Measurements from ENCODE around the gene ATP8A2.

The ATP8A2 gene

DNA sequence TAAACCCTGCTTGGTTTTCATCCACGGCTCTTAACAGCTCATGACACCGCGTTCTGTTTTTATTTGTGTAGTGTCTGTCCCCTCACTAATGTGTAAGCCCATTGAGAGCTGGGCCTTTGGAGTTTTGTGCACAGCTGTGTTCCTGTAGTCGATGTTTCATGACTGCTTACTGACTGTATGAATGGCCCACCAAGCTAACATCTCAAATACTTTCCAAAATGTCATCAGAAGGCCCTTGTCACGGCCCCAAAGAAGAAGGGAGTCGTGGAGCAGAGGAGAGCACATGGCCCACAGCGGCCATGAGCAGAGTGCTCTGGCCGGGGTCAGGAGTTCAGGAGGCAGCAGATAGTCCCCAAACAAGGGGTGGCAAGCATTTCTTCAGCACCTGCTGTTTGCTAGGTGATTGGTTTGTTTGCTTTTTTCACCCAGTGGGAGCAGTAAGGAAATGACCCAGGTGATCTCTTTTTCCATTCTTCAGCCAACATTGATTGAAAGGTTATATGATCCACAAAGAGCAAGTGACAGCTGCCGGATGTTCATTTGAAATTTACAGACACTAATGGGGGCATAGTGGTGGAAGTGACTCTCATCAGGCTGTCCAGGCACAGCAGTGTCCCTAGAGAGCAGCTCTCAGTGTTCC is 315.2 kb downstream of the ATP8A2 start:
- Histone ChIP-seq H3K9me2 (replicated peaks; ENCODE audit: insufficient read depth, low read length) (no peaks in the 10 kb centered on the region), H3K79me2 (ENCODE audit: low read length) (no peaks in the 10 kb centered on the region), H3K9ac (ENCODE audit: low read length) (no peak overlapping the region), H3K9me3 (replicated peaks; ENCODE audit: insufficient read depth, low read length) (no peaks in the 10 kb centered on the region), H3K4me3 (ENCODE audit: low read length) (no peak overlapping the region), H3K36me3 (replicated peaks; ENCODE audit: insufficient read depth, low read length) (no peaks in the 10 kb centered on the region), H4K20me1 (ENCODE audit: insufficient read depth, low read length) (no peaks in the 10 kb centered on the region), H3K4me2 (ENCODE audit: low read depth, low read length) (no peak overlapping the region), H3K27me3 (replicated peaks; ENCODE audit: insufficient read depth, low read length) (no peaks in the 10 kb centered on the region), H2AFZ (ENCODE audit: low read length) (no peak overlapping the region), H3K27ac (ENCODE audit: low read length) (no peak overlapping the region), H3K4me1 (ENCODE audit: low read length) (no peaks in the 10 kb centered on the region), H3F3A (ENCODE audit: insufficient read depth, low read length) (no peaks in the 10 kb centered on the region)
- TF ChIP-seq EZH2phosphoT487 (IDR thresholded peaks at IDR 0.05; ENCODE audit: low read length) = no peak
- TF ChIP-seq, protein P1, sequence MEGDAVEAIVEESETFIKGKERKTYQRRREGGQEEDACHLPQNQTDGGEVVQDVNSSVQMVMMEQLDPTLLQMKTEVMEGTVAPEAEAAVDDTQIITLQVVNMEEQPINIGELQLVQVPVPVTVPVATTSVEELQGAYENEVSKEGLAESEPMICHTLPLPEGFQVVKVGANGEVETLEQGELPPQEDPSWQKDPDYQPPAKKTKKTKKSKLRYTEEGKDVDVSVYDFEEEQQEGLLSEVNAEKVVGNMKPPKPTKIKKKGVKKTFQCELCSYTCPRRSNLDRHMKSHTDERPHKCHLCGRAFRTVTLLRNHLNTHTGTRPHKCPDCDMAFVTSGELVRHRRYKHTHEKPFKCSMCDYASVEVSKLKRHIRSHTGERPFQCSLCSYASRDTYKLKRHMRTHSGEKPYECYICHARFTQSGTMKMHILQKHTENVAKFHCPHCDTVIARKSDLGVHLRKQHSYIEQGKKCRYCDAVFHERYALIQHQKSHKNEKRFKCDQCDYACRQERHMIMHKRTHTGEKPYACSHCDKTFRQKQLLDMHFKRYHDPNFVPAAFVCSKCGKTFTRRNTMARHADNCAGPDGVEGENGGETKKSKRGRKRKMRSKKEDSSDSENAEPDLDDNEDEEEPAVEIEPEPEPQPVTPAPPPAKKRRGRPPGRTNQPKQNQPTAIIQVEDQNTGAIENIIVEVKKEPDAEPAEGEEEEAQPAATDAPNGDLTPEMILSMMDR (IDR thresholded peaks at IDR 0.05; ENCODE audit: low read length) = no peak
- no peak for TF ChIP-seq EZH2 (optimal IDR thresholded peaks at IDR 0.05; ENCODE audit: low read depth, low read length)
- DNase-seq = no peak

DNA sequence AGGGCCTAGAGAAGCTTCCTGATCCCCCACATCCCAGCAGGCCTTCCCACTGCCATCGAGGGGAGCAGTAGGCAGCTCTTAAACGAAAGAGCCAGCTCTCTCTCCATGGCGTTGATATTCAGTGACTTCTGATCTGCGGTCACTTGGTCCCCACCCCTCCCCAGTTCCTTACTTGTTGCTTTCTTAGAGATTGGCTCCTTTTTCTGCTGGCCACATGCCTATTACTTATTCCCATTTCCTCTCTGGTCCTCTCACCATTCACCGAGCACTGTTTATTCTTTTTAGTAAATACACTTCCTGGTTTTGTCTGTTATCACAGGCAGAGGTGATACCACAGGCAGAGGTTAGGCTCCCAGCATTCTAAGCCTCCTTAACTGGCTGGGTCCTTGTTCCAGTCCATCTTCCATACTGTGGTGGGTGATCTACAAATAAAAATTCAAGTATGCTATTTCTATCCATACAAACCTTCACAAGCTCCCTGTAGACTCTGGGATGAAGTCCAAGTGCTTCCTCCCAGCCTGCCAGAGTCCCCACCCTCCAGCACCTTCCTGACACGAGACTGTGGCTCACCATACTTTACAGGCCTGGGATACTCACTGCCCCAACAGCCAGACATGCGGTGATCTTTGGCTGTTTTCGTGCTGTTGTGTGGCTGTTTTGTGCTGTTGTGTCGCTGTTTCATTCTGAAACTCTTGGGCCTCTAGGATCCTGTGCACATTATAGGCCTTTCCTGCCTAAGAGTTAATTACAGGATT is 315.9 kb downstream of the ATP8A2 start:
- Histone ChIP-seq H3K9ac (ENCODE audit: low read length) (no peak overlapping the region), H3K27me3 (replicated peaks; ENCODE audit: insufficient read depth, low read length) (no peaks in the 10 kb centered on the region), H3K4me3 (ENCODE audit: low read length) (no peak overlapping the region), H4K20me1 (ENCODE audit: insufficient read depth, low read length) (no peaks in the 10 kb centered on the region), H3K79me2 (ENCODE audit: low read length) (no peaks in the 10 kb centered on the region), H3K9me3 (replicated peaks; ENCODE audit: insufficient read depth, low read length) (no peaks in the 10 kb centered on the region), H3K9me2 (replicated peaks; ENCODE audit: insufficient read depth, low read length) (no peaks in the 10 kb centered on the region), H3K27ac (ENCODE audit: low read length) (no peak overlapping the region), H3F3A (ENCODE audit: insufficient read depth, low read length) (no peaks in the 10 kb centered on the region), H2AFZ (ENCODE audit: low read length) (no peak overlapping the region), H3K4me1 (ENCODE audit: low read length) (no peaks in the 10 kb centered on the region), H3K36me3 (replicated peaks; ENCODE audit: insufficient read depth, low read length) (no peaks in the 10 kb centered on the region), H3K4me2 (ENCODE audit: low read depth, low read length) (no peak overlapping the region)
- DNase-seq = no peak
- TF ChIP-seq EZH2phosphoT487 (IDR thresholded peaks at IDR 0.05; ENCODE audit: low read length) (no peak), EZH2 (optimal IDR thresholded peaks at IDR 0.05; ENCODE audit: low read depth, low read length) (no peak)
- TF ChIP-seq, protein P1 (IDR thresholded peaks at IDR 0.05; ENCODE audit: low read length) = no peak

DNA sequence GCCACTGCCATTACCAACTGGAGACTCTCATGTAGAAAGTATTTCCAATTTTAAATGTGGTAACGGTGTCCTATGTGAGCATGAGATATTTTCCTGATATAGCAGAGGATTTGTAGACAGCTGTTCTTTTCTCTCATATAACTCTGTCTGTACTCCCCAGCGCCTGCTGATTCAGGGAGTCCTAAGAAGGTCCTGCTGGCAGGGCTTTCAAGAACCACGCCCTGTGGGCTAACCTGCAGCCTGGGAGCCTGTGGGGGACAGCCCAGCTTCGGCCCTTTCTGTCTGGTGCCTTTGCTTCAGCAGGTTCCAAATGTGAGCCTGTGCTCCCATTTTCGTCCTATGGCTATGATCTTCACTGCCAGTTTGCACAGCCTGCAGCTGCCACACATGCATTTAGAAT is 316.8 kb downstream of the ATP8A2 start:
- H3K9me2 ChIP-seq (replicated peaks; ENCODE audit: insufficient read depth, low read length) = no peaks in the 10 kb centered on the region
- DNase-seq = no peak
- H3K27ac ChIP-seq (ENCODE audit: low read length) = no peak overlapping the region
- no peaks in the 10 kb centered on the region for H4K20me1 ChIP-seq (ENCODE audit: insufficient read depth, low read length)
- H3K9ac ChIP-seq (ENCODE audit: low read length) = no peak overlapping the region
- no peak overlapping the region for H3K4me3 ChIP-seq (ENCODE audit: low read length)
- no peak overlapping the region for H3K4me2 ChIP-seq (ENCODE audit: low read depth, low read length)
- no peaks in the 10 kb centered on the region for H3F3A ChIP-seq (ENCODE audit: insufficient read depth, low read length)
- H3K79me2 ChIP-seq (ENCODE audit: low read length) = no peaks in the 10 kb centered on the region
- no peak overlapping the region for H2AFZ ChIP-seq (ENCODE audit: low read length)
- no peaks in the 10 kb centered on the region for H3K27me3 ChIP-seq (replicated peaks; ENCODE audit: insufficient read depth, low read length)
- H3K9me3 ChIP-seq (replicated peaks; ENCODE audit: insufficient read depth, low read length) = no peaks in the 10 kb centered on the region
- no peaks in the 10 kb centered on the region for H3K36me3 ChIP-seq (replicated peaks; ENCODE audit: insufficient read depth, low read length)
- no peak for TF ChIP-seq EZH2 (optimal IDR thresholded peaks at IDR 0.05; ENCODE audit: low read depth, low read length)
- TF ChIP-seq EZH2phosphoT487 (IDR thresholded peaks at IDR 0.05; ENCODE audit: low read length) = no peak
- TF ChIP-seq, protein P1 (IDR thresholded peaks at IDR 0.05; ENCODE audit: low read length) = no peak
- no peaks in the 10 kb centered on the region for H3K4me1 ChIP-seq (ENCODE audit: low read length)

All from MM.1S (cell line).